ENCODE measurements around the gene G0S2. TPM values are rescaled to one million over a fixed set of nuclear protein-coding genes. Genes with fewer than 3 reads are reported as not detected.

The G0S2 gene
- total and polyA plus RNA-seq, 2 of the 8 experiments (the other 6 are each of a cell fraction or from before 2014, with no cell fraction given), result 1.0 to 1.7 TPM

DNA sequence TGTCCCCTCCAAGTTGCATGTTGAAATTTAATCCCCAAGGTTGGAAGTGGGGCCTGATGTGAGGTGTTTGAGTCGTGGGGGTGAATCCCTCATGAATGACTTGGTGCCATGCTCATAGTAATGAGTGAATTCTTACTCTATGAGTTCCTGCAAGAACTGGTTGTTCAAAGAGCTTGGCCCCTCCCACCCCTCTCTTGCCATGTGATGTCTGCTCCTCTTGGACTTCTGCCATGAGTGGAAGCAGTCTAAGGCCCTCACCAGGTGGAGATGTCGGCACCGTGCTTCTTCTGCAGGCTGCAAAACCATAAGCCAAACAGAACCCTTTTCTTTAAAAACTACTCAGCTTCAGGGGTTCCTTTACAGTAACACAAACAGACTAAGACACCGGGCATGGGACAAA is 14.3 kb downstream of the G0S2 start:
- no peaks in the 10 kb centered on the region for H3K79me1 ChIP-seq (ENCODE audit: low read depth, low read length)
- H3K79me2 ChIP-seq (ENCODE audit: control insufficient read depth in 1 of 2, insufficient read depth in 2 of 2, low read length in 2 of 2), result no peaks in the 10 kb centered on the region
- H4K20me1 ChIP-seq (replicated peaks in 1 of 2; ENCODE audit: control insufficient read depth in 1 of 2, insufficient read depth in 2 of 2, low read length in 2 of 2), result no peaks in the 10 kb centered on the region
- no peak overlapping the region for H3K4me2 ChIP-seq (ENCODE audit: insufficient read depth in 1 of 2, low read depth in 2 of 2, low read length in 2 of 2)
- H3K27me3 ChIP-seq (replicated peaks in 1 of 4; ENCODE audit: control insufficient read depth in 3 of 4, extremely low read depth in 1 of 4, insufficient read depth in 3 of 4, low read length in 3 of 4), result no peaks in the 10 kb centered on the region; a peak in 2 of 7 replicates
- H3K9ac ChIP-seq (replicated peaks in 1 of 4; ENCODE audit: extremely low read depth in 1 of 4, low read depth in 3 of 4, low read length in 3 of 4), result no peak overlapping the region
- FAIRE-seq, result no peak
- 75% methylated on average over 4 of the region's 4 CpGs; no CpG with 5 or more reads in 1 of the 2 experiments for WGBS, 2 experiments (ENCODE audit: extremely low coverage in 1 of 2, insufficient coverage in 1 of 2, insufficient read length in 1 of 2, insufficient replicate concordance in 2 of 2, low coverage in 1 of 2, low lambda C conversion rate in 2 of 2, missing lambda C conversion rate in 1 of 2)
- POLR2A ChIA-PET (ENCODE audit: partially characterized antibody), result interaction anchor here (0.7 kb wide), 1 partner anchor 12 kb away, joined by 3 read pairs; no protein-coding TSS in a partner anchor
- H2AK5ac ChIP-seq (ENCODE audit: low read depth, low read length), result no peak overlapping the region
- H2BK15ac ChIP-seq (ENCODE audit: low read length), result no peak overlapping the region
- H2AFZ ChIP-seq (ENCODE audit: low read length), result no peak overlapping the region
- no peak overlapping the region for H3K23ac ChIP-seq (ENCODE audit: insufficient read length)
- no peaks in the 10 kb centered on the region for H3K36me3 ChIP-seq (ENCODE audit: control insufficient read depth in 2 of 4, insufficient read depth in 4 of 4, low read length in 3 of 4)
- no peaks in the 10 kb centered on the region for H3K9me3 ChIP-seq (ENCODE audit: insufficient read depth in 2 of 2, low read depth in 1 of 2, low read length in 1 of 2)
- DNase-seq (ENCODE audit: low read depth in 1 of 2, low spot score in 2 of 2), result no peak
- no peak overlapping the region for H2BK20ac ChIP-seq (ENCODE audit: low read length)
- H3K14ac ChIP-seq (ENCODE audit: insufficient read length), result no peak overlapping the region
- no peak overlapping the region for H3K4ac ChIP-seq (replicated peaks; ENCODE audit: insufficient read length, low read depth, low read length)
- H2BK12ac ChIP-seq (ENCODE audit: low read depth, low read length), result no peak overlapping the region
- no peaks in the 10 kb centered on the region for H3K23me2 ChIP-seq (ENCODE audit: low read depth, low read length)
- no peak overlapping the region for H2BK5ac ChIP-seq (ENCODE audit: low read depth, low read length)
- H3K4me1 ChIP-seq (replicated peaks in 1 of 4; ENCODE audit: control insufficient read depth in 3 of 4, insufficient read depth in 4 of 4, low read length in 3 of 4), result peaks cover 0 to 3% (median 0%) of the 10 kb centered on the region in 4 experiments; a peak in 1 of 7 replicates
- no peak overlapping the region for H2BK120ac ChIP-seq (replicated peaks; ENCODE audit: low read depth, low read length)
- no peak overlapping the region for H3K27ac ChIP-seq (ENCODE audit: low read depth, low read length)
- no peak for TF ChIP-seq ZNF274 (IDR thresholded peaks at IDR 0.05; ENCODE audit: borderline replicate concordance, extremely low read depth, low read length)
- TF ChIP-seq TCF12 (IDR thresholded peaks at IDR 0.05; ENCODE audit: low read depth, low read length), result no peak
- no peak overlapping the region for H3K4me3 ChIP-seq (ENCODE audit: extremely low read depth in 1 of 4, insufficient read depth in 2 of 4, low read depth in 3 of 4, low read length in 4 of 4)
- no peak overlapping the region for H4K5ac ChIP-seq (ENCODE audit: insufficient read length, low read depth, low read length)
- CTCF ChIA-PET (ENCODE audit: partially characterized antibody), result interaction anchor here (0.9 to 6.8 kb wide), 15 partner anchors 10 to 124 kb away, joined by 3 to 41 read pairs (median 4); partner anchors contain the start of genes G0S2 and LAMB3
- no peak overlapping the region for H4K8ac ChIP-seq (ENCODE audit: extremely low read depth, insufficient read depth, low read length)
- no peak overlapping the region for H3K56ac ChIP-seq (replicated peaks; ENCODE audit: insufficient read length, low read depth, low read length)
- H4K91ac ChIP-seq (replicated peaks; ENCODE audit: insufficient read length, low read length), result no peak overlapping the region
- H3K18ac ChIP-seq (ENCODE audit: extremely low read depth, low read length), result no peak overlapping the region

Measured in H1 (cell line).